HL-60 (cell line): ENCODE results near the gene UNC13B.

Experiments
- DNase-seq, 2 experiments: peaks; one replicate each; pipeline ENCODE4 v3.0.0-alpha.2; 2010 to 2020; ENCODE audit warnings: low read depth in 1 of 2, low spot score in 1 of 2
- H3K27ac ChIP-seq: fragments of 250-450 bp; sonication (Bioruptor Pico); replicated peaks from 2 replicates; pipeline ENCODE4 v1.5.1; 2020; ENCODE audit warnings: mild to moderate bottlenecking, moderate library complexity
- H3K27me3 ChIP-seq: fragments of 250-450 bp; sonication (Bioruptor Pico); 2 replicates; pipeline ENCODE4 v1.5.1; 2021; ENCODE audit warnings: mild to moderate bottlenecking, moderate library complexity; ENCODE audit not compliant: insufficient read depth, poor library complexity, severe bottlenecking
- H3K4me3 ChIP-seq: replicated peaks from 2 replicates; pipeline ENCODE4 v1.5.1; 2011; ENCODE audit warnings: mild to moderate bottlenecking, control low read depth, low read length; ENCODE audit not compliant: insufficient read depth
- CTCF ChIP-seq: IDR thresholded peaks from one replicate; pipeline ENCODE4 v1.5.1; 2011; ENCODE audit warnings: low read length, control low read depth, inconsistent platforms; ENCODE audit not compliant: insufficient read depth
- GABPA ChIP-seq: IDR thresholded peaks from 2 replicates; pipeline ENCODE4 v1.6.1; 2012; ENCODE audit warnings: low read depth
- POLR2AphosphoS5 ChIP-seq: IDR thresholded peaks from 2 replicates; pipeline ENCODE4 v1.6.1; 2012; ENCODE audit warnings: low read depth
- REST ChIP-seq: IDR thresholded peaks from 2 replicates; pipeline ENCODE4 v1.6.1; 2012; ENCODE audit warnings: low read depth; ENCODE audit not compliant: insufficient replicate concordance
- SPI1 ChIP-seq: IDR thresholded peaks from 2 replicates; pipeline ENCODE4 v1.6.1; 2012; ENCODE audit warnings: low read depth, mild to moderate bottlenecking, borderline replicate concordance

Gene UNC13B

GRCh38 chr9:35295369-35296036 is 133.7 kb downstream of the UNC13B start:
- H3K27me3 ChIP-seq: no peaks in the 10 kb centered on the region
- no peak overlapping the region for H3K27ac ChIP-seq
- no peak for DNase-seq
- TF ChIP-seq REST (no peak), CTCF (no peak), POLR2AphosphoS5 (no peak), GABPA (no peak), SPI1 (no peak)
- no peak overlapping the region for H3K4me3 ChIP-seq

GRCh38 chr9:35303567-35303966 is 141.8 kb downstream of the UNC13B start:
- H3K27me3 ChIP-seq: no peaks in the 10 kb centered on the region
- DNase-seq: no peak
- no peak for TF ChIP-seq REST
- no peak overlapping the region for H3K27ac ChIP-seq
- H3K4me3 ChIP-seq: no peak overlapping the region

GRCh38 chr9:35306283-35306682 is 144.5 kb downstream of the UNC13B start:
- no peak overlapping the region for H3K27ac ChIP-seq

More at GRCh38 chr9:35306283-35306682, 144.5 kb downstream of the UNC13B start:
- DNase-seq: no peak
- H3K4me3 ChIP-seq: no peak overlapping the region
- TF ChIP-seq SPI1 (no peak), POLR2AphosphoS5 (no peak), GABPA (no peak), CTCF (no peak), REST (no peak)
- H3K27me3 ChIP-seq: no peaks in the 10 kb centered on the region
